PC-3 (cell line): Measurements from ENCODE around the gene SNX8.

ENCODE experiments used
- CTCF ChIP-seq: fragments of 300-600 bp; sonication (generic); conservative IDR thresholded peaks from 2 replicates; pipeline ENCODE4 v1.5.1; 2017; ENCODE audit warnings: antibody characterized with exemption, low read depth, mild to moderate bottlenecking, low read length
- EZH2 ChIP-seq: fragments of 300-600 bp; sonication (generic); IDR thresholded peaks from one replicate; pipeline ENCODE4 v1.6.1; 2017; ENCODE audit warnings: antibody characterized with exemption, mild to moderate bottlenecking, low read length; ENCODE audit not compliant: unreplicated experiment

DNA sequence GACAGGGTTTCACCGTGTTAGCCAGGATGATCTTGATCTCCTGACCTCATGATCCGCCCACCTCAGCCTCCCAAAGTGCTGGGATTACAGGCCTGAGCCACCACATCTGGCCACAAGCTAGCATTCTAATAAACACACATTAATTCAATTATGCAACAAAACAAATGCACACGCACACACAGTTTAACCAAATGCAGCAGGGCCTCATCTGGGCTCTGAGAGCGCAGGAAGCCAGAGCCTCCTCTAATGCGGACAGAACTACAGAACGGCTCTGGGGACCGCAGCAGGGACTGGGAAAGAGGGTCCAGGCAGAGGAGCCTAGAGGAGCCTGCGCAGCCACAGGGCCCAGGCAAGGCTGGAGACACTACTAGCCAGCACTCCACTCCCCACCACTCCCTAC is 85.3 kb downstream of the SNX8 start:
- no peak for TF ChIP-seq CTCF
- TF ChIP-seq EZH2: no peak
